ENCODE data around the gene NOL4L.

The NOL4L gene

DNA sequence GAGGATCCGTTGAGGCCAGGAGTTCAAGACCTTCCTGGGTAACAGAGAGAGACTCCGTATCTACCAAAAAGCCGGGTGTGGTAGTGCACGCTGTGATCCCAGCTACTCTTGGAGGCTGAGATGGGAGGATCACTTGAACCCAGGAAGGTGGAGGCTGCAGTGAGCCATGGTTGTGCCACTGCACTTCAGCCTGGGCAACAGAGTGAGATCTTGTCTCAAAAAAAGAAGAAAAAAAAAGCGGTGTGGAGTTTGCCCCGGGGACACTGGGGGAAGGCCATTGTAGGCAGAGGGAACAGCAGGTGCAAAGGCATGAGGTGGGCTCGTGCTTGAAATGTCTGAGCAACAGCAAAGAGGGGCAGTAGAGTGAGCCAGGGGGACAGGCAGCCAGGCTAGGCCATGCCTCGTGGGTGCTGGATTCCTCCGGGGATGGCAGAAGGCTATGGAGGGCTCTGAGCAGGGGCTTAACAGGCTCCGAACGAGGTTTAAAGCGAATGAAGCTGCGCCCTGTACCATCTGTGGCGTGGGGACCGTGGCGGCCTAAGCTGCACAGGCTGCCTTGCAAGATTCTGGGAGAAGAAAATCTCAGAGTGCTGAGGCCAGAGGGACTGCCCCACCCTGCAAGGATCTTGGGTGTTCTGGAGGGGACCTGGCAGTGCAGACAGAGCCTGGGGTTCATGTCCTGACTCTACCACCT lies 36.9 kb upstream of the NOL4L start:
- H3K27ac ChIP-seq, result peak overlapping the region; percentile 34
- TF ChIP-seq, protein P1, sequence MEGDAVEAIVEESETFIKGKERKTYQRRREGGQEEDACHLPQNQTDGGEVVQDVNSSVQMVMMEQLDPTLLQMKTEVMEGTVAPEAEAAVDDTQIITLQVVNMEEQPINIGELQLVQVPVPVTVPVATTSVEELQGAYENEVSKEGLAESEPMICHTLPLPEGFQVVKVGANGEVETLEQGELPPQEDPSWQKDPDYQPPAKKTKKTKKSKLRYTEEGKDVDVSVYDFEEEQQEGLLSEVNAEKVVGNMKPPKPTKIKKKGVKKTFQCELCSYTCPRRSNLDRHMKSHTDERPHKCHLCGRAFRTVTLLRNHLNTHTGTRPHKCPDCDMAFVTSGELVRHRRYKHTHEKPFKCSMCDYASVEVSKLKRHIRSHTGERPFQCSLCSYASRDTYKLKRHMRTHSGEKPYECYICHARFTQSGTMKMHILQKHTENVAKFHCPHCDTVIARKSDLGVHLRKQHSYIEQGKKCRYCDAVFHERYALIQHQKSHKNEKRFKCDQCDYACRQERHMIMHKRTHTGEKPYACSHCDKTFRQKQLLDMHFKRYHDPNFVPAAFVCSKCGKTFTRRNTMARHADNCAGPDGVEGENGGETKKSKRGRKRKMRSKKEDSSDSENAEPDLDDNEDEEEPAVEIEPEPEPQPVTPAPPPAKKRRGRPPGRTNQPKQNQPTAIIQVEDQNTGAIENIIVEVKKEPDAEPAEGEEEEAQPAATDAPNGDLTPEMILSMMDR (conservative IDR thresholded peaks at IDR 0.05), result no peak
- no peak for TF ChIP-seq ZFX (IDR thresholded peaks at IDR 0.05)

DNA sequence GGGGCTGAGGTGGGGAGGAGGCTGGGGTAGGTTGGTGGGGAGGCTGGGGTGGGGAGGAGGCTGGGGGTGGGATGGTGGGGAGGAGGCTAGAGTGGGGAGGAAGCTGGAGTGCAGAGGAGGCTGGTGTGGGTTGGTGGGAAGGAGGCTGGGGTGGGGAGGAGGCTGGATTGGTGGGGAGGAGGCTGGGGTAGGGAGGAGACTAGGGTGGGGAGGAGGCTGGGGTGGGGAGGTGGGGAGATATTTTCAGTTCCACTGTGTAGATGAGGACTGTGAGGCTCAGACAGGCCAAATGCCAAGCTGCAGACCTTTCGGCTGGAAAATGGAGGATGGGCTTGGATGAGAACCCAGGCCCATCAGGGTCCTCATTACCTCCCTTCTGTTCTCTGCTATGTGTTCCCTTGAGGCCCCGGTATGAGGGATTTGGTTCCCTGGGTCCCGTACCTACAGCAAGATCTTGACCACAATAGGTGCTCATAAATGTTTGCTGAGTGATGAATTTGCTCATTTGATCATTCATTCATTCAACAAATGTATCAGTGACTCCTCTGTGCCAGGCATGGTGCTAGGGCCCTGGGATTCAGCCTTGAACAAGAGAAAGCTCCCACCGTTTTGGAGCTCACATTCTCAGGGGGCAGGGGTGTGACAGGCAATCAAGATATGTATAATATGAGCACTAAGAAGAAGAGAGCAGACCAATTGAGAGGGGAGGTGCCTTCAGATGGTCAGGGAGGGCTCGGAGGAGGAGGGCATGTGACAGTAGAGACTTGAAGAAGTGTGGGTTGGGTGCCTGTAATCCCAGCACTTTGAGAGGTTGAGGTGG lies 36.1 kb upstream of the NOL4L start:
- TF ChIP-seq, protein P1 (conservative IDR thresholded peaks at IDR 0.05), result no peak
- TF ChIP-seq ZFX (IDR thresholded peaks at IDR 0.05), result no peak

DNA sequence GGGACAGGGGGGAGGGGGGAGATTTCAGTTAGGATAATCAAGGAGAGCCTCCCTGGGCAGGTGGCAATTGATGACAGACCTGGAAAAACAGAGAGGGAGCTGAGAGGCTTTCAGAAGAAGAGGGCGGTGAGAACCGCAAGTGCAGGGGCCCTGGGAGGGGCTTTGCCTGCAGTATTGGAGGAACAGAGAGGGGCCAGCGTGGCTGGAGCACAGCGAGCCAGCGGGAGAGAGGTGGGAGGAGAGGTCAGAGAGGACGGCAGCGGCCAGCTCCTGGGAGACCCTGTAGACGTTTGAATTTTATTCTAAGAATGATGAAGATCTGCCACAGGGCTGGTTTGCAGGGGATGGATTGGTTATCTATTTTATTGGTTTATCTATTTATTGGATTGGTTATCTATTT lies 34.5 kb upstream of the NOL4L start:
- H3K27ac ChIP-seq, result no peak overlapping the region
- no peak for TF ChIP-seq ZFX (IDR thresholded peaks at IDR 0.05)

More for the DNA sequence above, 36.1 kb upstream of the NOL4L start:
- no peak overlapping the region for H3K27ac ChIP-seq

DNA sequence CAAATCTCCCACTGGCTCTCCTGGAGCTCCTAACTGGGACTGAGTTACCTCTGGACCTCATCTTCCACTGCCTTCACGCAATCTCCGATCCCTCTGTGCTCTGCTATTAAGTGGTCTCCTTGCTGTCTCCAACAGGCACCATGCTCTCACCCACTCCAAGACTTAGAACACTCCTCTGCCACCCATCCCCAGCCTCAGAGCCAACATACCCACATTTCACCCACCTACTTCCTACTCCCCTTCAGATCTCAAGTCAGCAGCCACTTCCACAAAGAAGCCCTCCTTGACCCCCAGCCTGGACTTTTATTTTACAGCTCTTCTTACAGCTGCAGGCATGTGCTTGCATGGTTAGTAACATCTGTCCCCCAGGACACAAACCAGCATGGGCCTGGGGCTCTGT lies 29.6 kb upstream of the NOL4L start:
- no peak overlapping the region for H3K27ac ChIP-seq

DNA sequence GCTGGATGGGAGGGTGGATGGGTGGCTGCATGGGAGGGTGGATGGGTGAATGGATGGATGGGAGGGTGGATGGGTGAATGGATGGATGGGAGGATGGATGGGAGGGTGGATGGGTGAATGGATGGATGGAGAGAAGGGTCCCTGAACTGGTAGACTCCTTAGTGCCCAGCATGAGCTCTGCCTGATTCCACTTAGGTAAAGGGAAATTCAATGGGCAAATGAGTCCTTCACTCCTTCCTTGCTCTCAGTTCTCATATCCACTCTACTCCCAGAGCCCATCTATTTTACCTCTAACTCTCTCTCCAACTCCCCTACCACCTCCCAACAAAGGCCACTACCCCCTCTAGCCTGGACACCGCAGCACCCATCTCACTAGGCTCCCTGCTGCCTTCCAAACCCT lies 29.2 kb upstream of the NOL4L start:
- H3K27ac ChIP-seq, result no peak overlapping the region
- TF ChIP-seq, protein P1 (conservative IDR thresholded peaks at IDR 0.05), result no peak
- TF ChIP-seq ZFX (IDR thresholded peaks at IDR 0.05), result no peak

More for the DNA sequence above, 29.6 kb upstream of the NOL4L start:
- TF ChIP-seq, protein P1 (conservative IDR thresholded peaks at IDR 0.05), result no peak
- no peak for TF ChIP-seq ZFX (IDR thresholded peaks at IDR 0.05)

DNA sequence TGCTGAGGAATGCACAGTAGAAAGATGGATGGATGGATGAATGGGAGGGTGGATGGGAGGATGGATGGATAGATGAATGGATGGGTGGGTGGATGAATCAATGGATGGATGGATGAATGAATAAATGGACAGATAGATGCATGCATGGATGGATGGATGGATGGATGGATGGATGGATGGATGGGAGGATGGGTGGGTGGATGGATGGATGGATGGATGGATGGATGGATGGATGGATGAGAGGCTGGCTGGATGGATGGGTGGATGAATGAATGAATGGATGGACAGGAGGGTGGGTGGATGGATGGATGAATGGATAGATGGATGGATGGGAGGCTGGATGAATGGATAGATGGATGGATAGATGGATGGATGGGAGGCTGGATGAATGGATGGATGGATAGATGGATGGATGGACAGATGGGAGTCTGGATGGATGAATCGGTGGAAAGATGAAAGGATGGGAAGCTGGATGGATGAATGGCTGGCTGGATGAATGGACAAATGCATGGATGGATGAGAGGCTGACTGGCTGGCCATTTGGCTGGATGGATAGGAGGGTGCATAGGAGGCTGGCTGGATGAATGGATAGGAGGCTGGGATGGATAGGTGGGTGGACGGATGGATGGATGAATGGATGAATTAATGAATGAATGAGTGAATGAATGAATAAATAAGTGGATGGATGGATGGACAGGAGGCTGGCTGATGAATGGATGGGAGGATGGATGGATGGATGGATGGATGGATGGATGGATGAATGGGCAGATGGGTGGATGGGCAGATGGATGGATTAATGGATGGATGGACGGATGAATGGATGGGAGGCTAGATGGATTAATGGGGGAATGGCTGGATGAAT lies 28.3 kb upstream of the NOL4L start:
- TF ChIP-seq, protein P1 (conservative IDR thresholded peaks at IDR 0.05), result no peak
- no peak for TF ChIP-seq ZFX (IDR thresholded peaks at IDR 0.05)
- H3K27ac ChIP-seq, result no peak overlapping the region

DNA sequence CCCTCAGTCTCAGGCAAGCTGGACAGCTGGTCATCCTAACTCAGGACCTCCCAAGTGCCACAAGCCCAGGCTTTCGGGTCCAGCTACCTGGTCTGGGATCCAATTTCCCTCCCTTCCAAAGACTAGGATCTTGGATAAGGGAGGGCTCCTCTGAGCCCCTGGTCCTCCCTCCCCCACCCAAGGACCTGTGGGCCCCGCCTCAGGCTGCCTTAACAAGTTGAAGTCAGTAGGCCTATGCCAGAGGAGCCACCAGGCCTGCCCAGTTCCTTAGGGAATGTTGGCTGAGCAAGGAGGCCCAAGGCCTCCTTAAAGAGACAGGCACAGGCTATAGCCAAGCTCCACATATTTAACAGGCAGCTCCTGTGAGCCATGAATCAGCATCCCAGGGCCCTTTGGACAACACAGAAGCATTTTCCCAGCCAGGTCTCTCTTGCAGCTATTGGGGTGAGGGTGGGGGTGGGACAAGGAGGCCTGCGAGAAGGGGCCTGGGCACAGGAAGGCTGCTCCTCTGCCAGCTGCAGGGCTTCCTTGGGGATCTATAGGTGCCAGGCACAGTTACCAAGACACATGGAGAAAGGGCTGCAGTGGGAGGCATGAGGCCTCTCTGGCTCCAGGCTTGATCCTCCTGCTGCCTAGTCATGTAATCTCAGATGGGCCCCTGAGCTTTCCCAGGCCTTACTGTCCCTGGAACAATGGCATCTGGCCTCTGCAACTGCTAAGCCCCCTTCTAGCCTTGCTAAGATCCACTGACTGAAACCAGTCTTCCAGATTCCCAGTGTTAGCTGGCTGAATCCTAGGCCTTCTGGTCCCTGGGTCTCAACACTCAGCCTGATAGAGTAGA lies 27.4 kb upstream of the NOL4L start:
- H3K27ac ChIP-seq, result no peak overlapping the region
- TF ChIP-seq, protein P1 (conservative IDR thresholded peaks at IDR 0.05), result no peak
- no peak for TF ChIP-seq ZFX (IDR thresholded peaks at IDR 0.05)

Data from C4-2B (cell line).